H1 (cell line): Measurements from ENCODE around the gene ILF3. TPM values are rescaled to one million over a fixed set of nuclear protein-coding genes. Genes with fewer than 3 reads are reported as not detected.
A peak's percentile ranks its signal among the peaks of the same experiment; 100 is the strongest.

Experiments used
- CTCF ChIA-PET: fragments of 300-600 bp; sonication (Branson Sonifier 250); formaldehyde crosslinking; loops from one replicate; lab custom pipeline; 2021; ENCODE audit not compliant: partially characterized antibody; lab: Charles Lee
- POLR2A ChIA-PET: fragments of 300-600 bp; sonication (Branson Sonifier 250); formaldehyde crosslinking; loops from one replicate; lab custom pipeline; 2021; ENCODE audit warnings: inconsistent platforms; ENCODE audit not compliant: partially characterized antibody; lab: Charles Lee
- DNase-seq, 2 experiments: peaks; one replicate each; pipeline versions ENCODE4 v3.0.0 to v3.0.0-alpha.2; 2010 to 2022; ENCODE audit warnings: low spot score in 2 of 2, low read depth in 1 of 2, mixed read lengths in 1 of 2
- FAIRE-seq: peaks from 2 replicates; lab custom pipeline; 2011; peaks lifted over from hg19 to GRCh38; lab: Jason Lieb, UNC
- H2AFZ ChIP-seq: 2 replicates; pipeline ENCODE4 v1.8.1; 2012; ENCODE audit warnings: low read length, inconsistent platforms
- H2AK5ac ChIP-seq: 2 replicates; pipeline ENCODE4 v1.6.1; 2013; ENCODE audit warnings: low read depth, low read length
- H2BK120ac ChIP-seq: replicated peaks from 2 replicates; pipeline ENCODE3; 2013; ENCODE audit warnings: low read depth, low read length, inconsistent platforms
- H2BK12ac ChIP-seq: 2 replicates; pipeline ENCODE4 v1.6.1; 2013; ENCODE audit warnings: low read depth, low read length
- H2BK15ac ChIP-seq: 2 replicates; pipeline ENCODE4 v1.6.1; 2013; ENCODE audit warnings: low read length
- H2BK20ac ChIP-seq: 2 replicates; pipeline ENCODE4 v1.6.1; 2013; ENCODE audit warnings: low read length
- H2BK5ac ChIP-seq: 2 replicates; pipeline ENCODE4 v1.6.1; 2013; ENCODE audit warnings: low read depth, low read length
- H3K14ac ChIP-seq: 2 replicates; pipeline ENCODE4 v1.6.1; 2013; ENCODE audit warnings: inconsistent platforms; ENCODE audit not compliant: insufficient read length
- H3K18ac ChIP-seq: 2 replicates; pipeline ENCODE4 v1.6.1; 2013; ENCODE audit warnings: low read length; ENCODE audit errors: extremely low read depth
- H3K23ac ChIP-seq: 2 replicates; pipeline ENCODE4 v1.6.1; 2013; ENCODE audit warnings: inconsistent platforms; ENCODE audit not compliant: insufficient read length
- H3K23me2 ChIP-seq: 2 replicates; pipeline ENCODE4 v1.6.1; 2013; ENCODE audit warnings: low read depth, low read length
- H3K27ac ChIP-seq: 2 replicates; pipeline ENCODE4 v1.6.1; 2011; ENCODE audit warnings: low read depth, low read length, inconsistent platforms
- H3K27me3 ChIP-seq, 4 experiments: replicated peaks in 1 of 4; 1 replicate in 1 of 4; 2 replicates in 3 of 4; pipeline versions ENCODE4 v1.6.1 to v1.8.1; 2011 to 2013; ENCODE audit warnings: low read length in 3 of 4, mild to moderate bottlenecking in 3 of 4, inconsistent platforms in 2 of 4, mixed read lengths in 2 of 4, moderate library complexity in 1 of 4; ENCODE audit not compliant: control insufficient read depth in 3 of 4, insufficient read depth in 3 of 4; ENCODE audit errors: extremely low read depth in 1 of 4
- H3K36me3 ChIP-seq, 4 experiments: 2 replicates each; pipeline versions ENCODE4 v1.6.1 to v1.8.1; 2011 to 2013; ENCODE audit warnings: mild to moderate bottlenecking in 4 of 4, low read length in 3 of 4, moderate library complexity in 2 of 4, control low read depth in 1 of 4, inconsistent platforms in 1 of 4; ENCODE audit not compliant: insufficient read depth in 4 of 4, control insufficient read depth in 2 of 4
- H3K4ac ChIP-seq: replicated peaks from 2 replicates; pipeline ENCODE3; 2013; ENCODE audit warnings: low read length, low read depth, mixed read lengths, inconsistent platforms; ENCODE audit not compliant: insufficient read length
- H3K4me1 ChIP-seq, 4 experiments: replicated peaks in 1 of 4; 1 replicate in 1 of 4; 2 replicates in 3 of 4; pipeline versions ENCODE4 v1.6.1 to v1.8.1; 2011 to 2013; ENCODE audit warnings: low read length in 3 of 4, inconsistent platforms in 2 of 4, mixed read lengths in 1 of 4; ENCODE audit not compliant: insufficient read depth in 4 of 4, control insufficient read depth in 3 of 4
- H3K4me2 ChIP-seq, 2 experiments: 2 replicates each; pipeline versions ENCODE4 v1.6.1 to v1.8.1; 2011 to 2013; ENCODE audit warnings: low read depth in 2 of 2, low read length in 2 of 2, control low read depth in 1 of 2, inconsistent platforms in 1 of 2, mild to moderate bottlenecking in 1 of 2; ENCODE audit not compliant: insufficient read depth in 1 of 2
- H3K4me3 ChIP-seq, 4 experiments: fragments of 200-600, 300-600 bp in 1 of 4; sonication (generic), shearing (Covaris generic), sonication (Bioruptor Twin) in 1 of 4; 2 replicates each; pipeline versions ENCODE4 v1.5.1 to v1.8.1; 2011 to 2016; ENCODE audit warnings: low read length in 4 of 4, low read depth in 3 of 4, control low read depth in 2 of 4, inconsistent platforms in 2 of 4, mild to moderate bottlenecking in 2 of 4, mixed read lengths in 1 of 4, moderate library complexity in 1 of 4; ENCODE audit not compliant: insufficient read depth in 2 of 4; ENCODE audit errors: extremely low read depth in 1 of 4
- H3K56ac ChIP-seq: replicated peaks from 2 replicates; pipeline ENCODE3; 2013; ENCODE audit warnings: low read depth, mild to moderate bottlenecking, mixed read lengths, low read length, inconsistent platforms; ENCODE audit not compliant: insufficient read length
- H3K79me1 ChIP-seq: 2 replicates; pipeline ENCODE4 v1.6.1; 2013; ENCODE audit warnings: low read depth, low read length, control low read depth
- H3K79me2 ChIP-seq, 2 experiments: 2 replicates each; pipeline versions ENCODE4 v1.6.1 to v1.8.1; 2012 to 2013; ENCODE audit warnings: low read length in 2 of 2, mild to moderate bottlenecking in 2 of 2, inconsistent platforms in 1 of 2; ENCODE audit not compliant: insufficient read depth in 2 of 2, control insufficient read depth in 1 of 2
- H3K9ac ChIP-seq, 4 experiments: replicated peaks in 1 of 4; 1 replicate in 1 of 4; 2 replicates in 3 of 4; pipeline versions ENCODE4 v1.6.1 to v1.8.1; 2011 to 2013; ENCODE audit warnings: low read depth in 3 of 4, low read length in 3 of 4, control low read depth in 2 of 4, mild to moderate bottlenecking in 2 of 4, moderate library complexity in 2 of 4, inconsistent platforms in 1 of 4; ENCODE audit errors: extremely low read depth in 1 of 4
- H3K9me3 ChIP-seq, 2 experiments: 2 replicates each; pipeline versions ENCODE4 v1.6.1 to v1.8.1; 2012 to 2013; ENCODE audit warnings: mild to moderate bottlenecking in 2 of 2, moderate library complexity in 2 of 2, control low read depth in 1 of 2, inconsistent platforms in 1 of 2, low read depth in 1 of 2, low read length in 1 of 2, mixed read lengths in 1 of 2; ENCODE audit not compliant: insufficient read depth in 2 of 2
- H4K20me1 ChIP-seq, 2 experiments: replicated peaks in 1 of 2; 2 replicates each; pipeline versions ENCODE3 to v1.8.1; 2011 to 2013; ENCODE audit warnings: inconsistent platforms in 2 of 2, low read length in 2 of 2, mild to moderate bottlenecking in 1 of 2; ENCODE audit not compliant: insufficient read depth in 2 of 2, control insufficient read depth in 1 of 2
- H4K5ac ChIP-seq: 2 replicates; pipeline ENCODE4 v1.6.1; 2013; ENCODE audit warnings: low read length, low read depth, mixed read lengths, inconsistent platforms; ENCODE audit not compliant: insufficient read length
- H4K8ac ChIP-seq: 2 replicates; pipeline ENCODE4 v1.8.0; 2013; ENCODE audit warnings: mild to moderate bottlenecking, moderate library complexity, low read length, inconsistent platforms; ENCODE audit not compliant: insufficient read depth; ENCODE audit errors: extremely low read depth
- H4K91ac ChIP-seq: replicated peaks from 2 replicates; pipeline ENCODE3; 2013; ENCODE audit warnings: low read length, mixed read lengths, inconsistent platforms; ENCODE audit not compliant: insufficient read length
- KDM4A ChIP-seq: IDR thresholded peaks from one replicate; pipeline ENCODE4 v1.7.1; 2012; ENCODE audit warnings: low read depth, mild to moderate bottlenecking, moderate library complexity, low read length, inconsistent platforms; ENCODE audit not compliant: severe bottlenecking
- RBBP5 ChIP-seq: IDR thresholded peaks from 2 replicates; pipeline ENCODE4 v1.7.1; 2012; ENCODE audit warnings: low read depth, mild to moderate bottlenecking, inconsistent platforms, low read length, moderate library complexity, borderline replicate concordance
- WGBS, 2 experiments: shearing (Covaris generic) in 1 of 2; methylation state at CpG; one replicate each; pipeline versions ENCODE4 v1.1.6 to v1.1.7; 2013 to 2015; ENCODE audit warnings: low lambda C conversion rate in 2 of 2, mixed read lengths in 2 of 2, inconsistent platforms in 1 of 2, low coverage in 1 of 2, missing lambda C conversion rate in 1 of 2; ENCODE audit not compliant: insufficient replicate concordance in 2 of 2, insufficient coverage in 1 of 2, insufficient read length in 1 of 2; ENCODE audit errors: extremely low coverage in 1 of 2, missing lambda C conversion rate in 1 of 2; 5-methylcytosine and 5-hydroxymethylcytosine counted together
- polyA plus RNA-seq, 7 experiments: library from polyadenylated mRNA; depleted of rRNA in 3 of 7; stranded (reverse) in 5 of 7; unstranded in 2 of 7; fragments of >200 nt in 5 of 7; fragments of 200-250 nt in 2 of 7; gene quantifications; 1 replicate in 5 of 7; 2 replicates in 1 of 7; 4 replicates in 1 of 7; pipeline versions ENCODE4 v1.2.1 to v1.2.3, GENCODE V29; 2011 to 2013; ENCODE audit warnings: missing spikeins in 2 of 7, mixed read lengths in 2 of 7
- total RNA-seq: library from RNA; stranded (reverse); fragmentation: NEBNext Ultra II Directional; extraction: Animal tissue kit (Norgen Biotek cat#: 25700); gene quantifications from 2 replicates; pipeline ENCODE4 v1.2.1, GENCODE V29; 2021

Gene ILF3
- total and polyA plus RNA-seq, 2 of the 8 experiments (the other 6 are each of a cell fraction or from before 2014, with no cell fraction given) = 291 to 695 TPM

DNA sequence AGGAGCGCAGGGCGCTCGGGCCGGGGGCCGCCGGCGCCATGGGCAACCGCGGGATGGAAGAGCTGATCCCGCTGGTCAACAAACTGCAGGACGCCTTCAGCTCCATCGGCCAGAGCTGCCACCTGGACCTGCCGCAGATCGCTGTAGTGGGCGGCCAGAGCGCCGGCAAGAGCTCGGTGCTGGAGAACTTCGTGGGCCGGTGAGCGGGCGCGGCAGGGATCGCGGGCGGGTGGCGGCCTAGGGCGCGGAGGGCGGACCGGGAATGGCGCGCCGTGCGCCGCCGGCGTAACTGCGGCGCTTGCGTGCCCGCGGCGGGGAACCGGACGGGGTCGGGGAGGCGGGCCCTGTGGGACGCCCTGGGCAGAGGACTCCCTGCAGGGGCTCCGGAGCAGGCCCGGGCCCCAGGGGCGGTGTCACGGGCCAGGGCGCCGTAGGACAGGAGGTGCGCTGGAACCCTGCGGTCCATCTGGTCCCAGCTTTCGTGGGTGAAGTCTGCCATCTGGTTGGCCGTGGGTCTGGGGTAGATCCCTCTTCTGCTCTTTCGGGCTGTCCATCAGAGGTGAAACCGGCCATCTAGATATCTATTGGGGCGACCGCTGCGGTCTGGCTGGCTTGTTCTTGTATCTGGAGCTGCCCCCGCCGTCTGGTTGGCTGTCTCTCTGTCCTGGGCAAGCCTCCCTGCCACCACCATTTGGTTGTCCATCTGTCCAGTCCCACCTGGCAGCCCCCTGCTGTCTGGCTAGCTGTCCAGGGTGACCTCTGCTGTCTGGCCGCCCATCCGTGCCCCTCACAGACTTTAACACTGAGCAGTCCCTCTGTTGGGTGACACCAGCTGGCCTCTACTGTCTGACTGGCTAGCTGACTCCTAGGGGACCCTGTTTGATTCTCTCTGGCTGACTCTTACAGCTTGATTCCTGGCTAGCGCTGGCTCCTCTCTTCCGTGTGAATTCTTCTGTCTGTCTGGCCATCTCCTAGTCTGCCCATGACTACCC, 64.4 kb downstream of the ILF3 start:
- no peak overlapping the region for H3K4ac ChIP-seq
- peak overlapping the region; percentile 89 to 95 (median 92) for H3K4me3 ChIP-seq
- H4K20me1 ChIP-seq = peaks cover 18 to 21% of the 10 kb centered on the region in 2 experiments
- CTCF ChIA-PET = interaction anchor here (0.5 to 3.1 kb wide), 18 partner anchors 9 to 154 kb away, joined by 3 to 15 read pairs (median 5); partner anchors contain the start of gene TMED1
- H3K27ac ChIP-seq = peak overlapping the region; percentile 67; the same call in 1 of the 2 replicates
- H3K56ac ChIP-seq = peak overlapping the region; percentile 83
- peak overlapping the region; percentile 91 for H2BK5ac ChIP-seq
- peaks cover 0 to 3% (median 0%) of the 10 kb centered on the region in 4 experiments; a peak in 1 of 8 replicates for H3K36me3 ChIP-seq
- H2BK15ac ChIP-seq = no peak overlapping the region
- peak overlapping the region; percentile 92 to 97 for H3K4me2 ChIP-seq
- no peak overlapping the region for H2AFZ ChIP-seq
- H4K5ac ChIP-seq = peak overlapping the region; percentile 57
- no peak overlapping the region for H2BK20ac ChIP-seq
- H4K8ac ChIP-seq = peak overlapping the region; percentile 78; the same call in 1 of the 2 replicates
- H4K91ac ChIP-seq = no peak overlapping the region
- FAIRE-seq (no peak), DNase-seq (peak in 1 of 2 experiments; percentile 72)
- H3K4me1 ChIP-seq = peaks cover 0 to 14% (median 6%) of the 10 kb centered on the region in 4 experiments; a peak in 5 of 7 replicates
- H3K23ac ChIP-seq = no peak overlapping the region
- peak overlapping the region; percentile 21 for H3K14ac ChIP-seq
- H2AK5ac ChIP-seq = no peak overlapping the region
- peaks cover 14% of the 10 kb centered on the region for H3K79me1 ChIP-seq
- no peak overlapping the region for H2BK120ac ChIP-seq
- peaks cover 7% of the 10 kb centered on the region for H3K23me2 ChIP-seq
- no peaks in the 10 kb centered on the region for H3K27me3 ChIP-seq
- peaks cover 26 to 51% of the 10 kb centered on the region in 2 experiments for H3K79me2 ChIP-seq
- peak overlapping the region; percentile 24 for H3K18ac ChIP-seq
- POLR2A ChIA-PET = interaction anchor here (0.8 to 55.9 kb wide), 13 partner anchors 17 to 201 kb away, joined by 3 to 1874 read pairs (median 4); partner anchors contain the start of genes ILF3, QTRT1, S1PR5 and TMED1
- WGBS, 2 experiments = 10% methylated on average over 18 of the region's 70 CpGs; no CpG with 5 or more reads in 1 of the 2 experiments
- peak overlapping the region; percentile 79 to 93 (median 86) for H3K9ac ChIP-seq
- no peaks in the 10 kb centered on the region for H3K9me3 ChIP-seq
- no peak overlapping the region for H2BK12ac ChIP-seq
- TF ChIP-seq KDM4A (peak; percentile 68), RBBP5 (peak; percentile 81; the same call in 1 of the 2 replicates)
